Ammon's horn (tissue), 1 donor: ENCODE measurements around the gene RBFOX2.

ENCODE experiments used
- DNase-seq: peaks from one replicate; pipeline ENCODE4 v3.0.0-alpha.2; 2016; ENCODE audit warnings: low spot score

RBFOX2 gene

DNA sequence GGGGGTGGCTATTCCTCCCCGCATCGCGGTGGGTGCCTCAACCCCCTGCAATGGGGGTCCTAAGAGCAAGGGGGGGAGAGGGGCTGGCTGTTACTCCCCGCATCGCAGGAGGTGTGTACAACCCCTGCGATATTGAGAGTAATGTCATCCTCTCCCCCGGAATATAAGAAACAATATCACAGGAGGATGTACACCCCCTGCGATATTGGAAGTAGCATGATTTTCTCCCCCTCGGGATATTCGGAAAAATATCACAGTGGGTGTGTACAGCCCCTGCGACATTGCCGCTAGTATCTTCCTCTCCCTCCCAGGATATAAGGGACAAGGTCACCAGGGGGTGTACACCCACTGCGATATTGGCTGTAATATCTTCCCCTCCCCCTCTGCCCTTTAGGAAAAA, 333.4 kb downstream of the RBFOX2 start:
- no peak for DNase-seq

- no peak for DNase-seq
Observed at GRCh38 chr22:35690001-35690400, 338.6 kb downstream of the RBFOX2 start.

DNA sequence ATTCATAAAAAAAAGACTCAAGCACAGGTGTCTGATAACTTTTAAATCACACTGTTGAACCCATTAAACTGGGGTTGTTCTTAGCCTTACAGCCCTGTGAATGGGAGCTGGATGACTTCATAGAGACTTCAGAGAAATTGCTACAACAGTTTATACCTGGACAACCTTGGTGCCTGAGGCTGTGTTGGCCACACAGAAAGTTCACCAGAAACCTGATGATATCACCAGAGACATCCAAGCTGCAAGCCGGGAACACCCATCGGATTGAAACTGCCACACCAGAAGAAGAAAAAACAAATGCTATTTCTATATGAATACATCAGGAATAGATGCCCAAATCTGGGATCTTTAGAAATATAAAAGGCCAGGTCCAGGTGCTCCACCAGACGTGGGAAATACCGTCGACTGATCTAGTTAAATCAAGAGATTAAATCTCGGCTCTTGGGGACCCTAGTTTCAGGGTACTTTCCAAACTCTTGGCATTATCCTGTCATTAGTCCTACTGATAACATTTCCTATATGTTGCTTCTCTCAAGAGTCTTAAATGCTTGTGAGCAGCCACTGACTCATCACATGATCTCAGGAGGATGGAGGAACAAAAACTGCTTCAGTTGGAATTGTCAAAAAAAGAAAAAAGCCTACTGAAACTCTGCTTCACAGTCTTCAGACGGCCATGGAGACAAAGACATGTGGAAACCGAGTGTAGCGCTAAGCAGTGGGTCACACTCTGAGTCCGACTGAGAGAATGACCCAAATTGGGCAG, 339.5 kb downstream of the RBFOX2 start:
- no peak for DNase-seq
